Urinary bladder (tissue), 4 donors: ENCODE results near the gene GTF3C4. TPM values are rescaled to one million over a fixed set of nuclear protein-coding genes. Genes with fewer than 3 reads are reported as not detected.

ENCODE experiments used
- DNase-seq: peaks from one replicate; pipeline ENCODE4 v3.0.0-alpha.2; 2015; ENCODE audit errors: extremely low spot score
- H3K27ac ChIP-seq: one replicate; pipeline ENCODE4 v1.5.1; 2013; ENCODE audit warnings: low read depth, mild to moderate bottlenecking, moderate library complexity
- H3K36me3 ChIP-seq: one replicate; pipeline ENCODE4 v1.6.1; 2013; ENCODE audit warnings: mild to moderate bottlenecking, moderate library complexity; ENCODE audit not compliant: insufficient read depth
- H3K4me1 ChIP-seq: one replicate; pipeline ENCODE4 v1.6.1; 2013; ENCODE audit warnings: mild to moderate bottlenecking, moderate library complexity; ENCODE audit not compliant: insufficient read depth
- H3K4me3 ChIP-seq: one replicate; pipeline ENCODE4 v1.5.1; 2013; ENCODE audit warnings: low read depth, low read length
- WGBS: extraction: QIAGEN DNeasy Blood & Tissue Kit; methylation state at CpG from one replicate; pipeline ENCODE4 v1.1.7; 2013; 5-methylcytosine and 5-hydroxymethylcytosine counted together
- polyA plus RNA-seq: library from polyadenylated mRNA; stranded (reverse); fragments of 200-250 nt; gene quantifications from one replicate; pipeline ENCODE4 v1.2.3, GENCODE V29; 2013
- total RNA-seq: library from RNA; depleted of rRNA; stranded (reverse); fragments of >200 nt; gene quantifications from one replicate; pipeline ENCODE4 v1.2.3, GENCODE V29; 2014
- donor health status: healthy with polysubstance abuse.
- donor health status: healthy.

GTF3C4 gene
- total and polyA plus RNA-seq, 2 donors = 7.3 to 18.2 TPM

DNA sequence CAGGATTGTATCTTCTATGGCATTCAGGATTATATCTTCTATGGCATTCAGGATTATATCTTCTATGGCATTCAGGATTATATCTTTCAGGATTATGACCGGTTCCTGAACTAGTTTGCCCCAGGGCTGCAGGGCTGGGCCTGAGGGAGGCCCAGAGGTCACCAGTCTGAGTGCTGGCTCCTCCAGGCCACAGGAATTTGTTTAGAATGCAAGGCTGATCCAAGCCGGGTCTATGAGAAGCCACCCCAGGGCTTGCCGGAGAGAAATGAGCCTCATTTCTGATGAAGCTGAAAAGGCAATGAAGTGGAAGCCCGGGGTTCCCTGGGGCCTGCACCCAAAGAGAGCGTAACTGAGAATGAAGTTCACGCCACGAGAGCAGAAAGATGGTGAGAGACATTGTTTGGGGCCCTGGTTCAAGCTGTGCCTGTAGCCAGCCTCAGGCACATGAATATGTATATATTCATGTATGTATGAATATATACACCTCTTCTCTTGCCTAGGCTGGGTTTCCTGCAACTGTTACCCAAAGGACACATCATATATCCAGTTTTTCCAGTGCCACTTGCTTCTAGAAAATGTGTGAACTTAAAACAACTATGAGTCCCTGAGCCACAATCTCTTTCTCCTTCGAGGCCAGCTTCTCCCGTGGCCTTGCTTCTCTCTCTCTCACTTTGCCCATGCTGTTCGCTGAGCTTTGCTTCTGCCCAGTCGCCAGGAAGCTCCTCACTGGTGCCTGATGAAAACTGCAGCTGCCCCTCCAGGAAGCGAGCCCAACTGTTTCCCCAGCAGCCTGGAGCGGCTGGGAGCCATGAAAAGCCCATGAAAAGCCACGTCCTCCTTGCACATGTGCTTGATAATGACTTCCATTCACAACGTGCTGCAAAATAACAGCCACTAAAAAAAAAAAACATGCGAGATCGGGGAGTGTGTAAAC is 62.3 kb downstream of the GTF3C4 start:
- Histone ChIP-seq H3K4me3 (no peak overlapping the region), H3K4me1 (no peaks in the 10 kb centered on the region), H3K36me3 (no peaks in the 10 kb centered on the region), H3K27ac (no peak overlapping the region)
- no peak for DNase-seq
- WGBS = 55% methylated on average over 17 of the region's 17 CpGs

DNA sequence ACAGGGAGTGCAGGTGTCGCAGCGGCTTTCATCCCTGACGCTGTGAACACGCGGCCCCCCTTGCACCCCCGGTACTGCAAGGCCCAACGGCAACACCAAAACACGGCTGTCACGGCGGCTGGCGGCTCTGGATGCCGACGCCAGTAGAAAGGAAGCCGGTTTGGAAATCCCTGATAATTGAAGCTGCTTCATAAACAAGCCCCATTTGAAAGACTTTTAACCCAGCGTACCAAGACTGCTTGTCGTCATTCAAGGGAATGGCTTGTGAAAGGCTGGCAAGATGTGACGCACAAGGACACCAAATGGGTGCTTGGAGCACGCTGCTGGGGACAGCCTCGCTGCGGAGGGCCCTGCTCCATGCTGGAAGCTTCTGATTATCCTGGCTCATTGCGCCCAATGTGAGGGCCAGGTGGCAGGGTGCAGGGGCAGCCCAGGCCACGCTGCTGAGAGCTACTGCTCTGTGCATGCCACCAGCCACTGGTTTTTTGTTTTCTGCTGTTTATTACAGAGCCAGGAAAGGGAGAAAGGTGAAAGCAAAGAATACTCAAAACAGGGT is 63.1 kb downstream of the GTF3C4 start:
- WGBS = 49% methylated on average over 22 of the region's 22 CpGs
- Histone ChIP-seq H3K4me3 (no peak overlapping the region), H3K27ac (no peak overlapping the region), H3K4me1 (no peaks in the 10 kb centered on the region), H3K36me3 (no peaks in the 10 kb centered on the region)
- no peak for DNase-seq

DNA sequence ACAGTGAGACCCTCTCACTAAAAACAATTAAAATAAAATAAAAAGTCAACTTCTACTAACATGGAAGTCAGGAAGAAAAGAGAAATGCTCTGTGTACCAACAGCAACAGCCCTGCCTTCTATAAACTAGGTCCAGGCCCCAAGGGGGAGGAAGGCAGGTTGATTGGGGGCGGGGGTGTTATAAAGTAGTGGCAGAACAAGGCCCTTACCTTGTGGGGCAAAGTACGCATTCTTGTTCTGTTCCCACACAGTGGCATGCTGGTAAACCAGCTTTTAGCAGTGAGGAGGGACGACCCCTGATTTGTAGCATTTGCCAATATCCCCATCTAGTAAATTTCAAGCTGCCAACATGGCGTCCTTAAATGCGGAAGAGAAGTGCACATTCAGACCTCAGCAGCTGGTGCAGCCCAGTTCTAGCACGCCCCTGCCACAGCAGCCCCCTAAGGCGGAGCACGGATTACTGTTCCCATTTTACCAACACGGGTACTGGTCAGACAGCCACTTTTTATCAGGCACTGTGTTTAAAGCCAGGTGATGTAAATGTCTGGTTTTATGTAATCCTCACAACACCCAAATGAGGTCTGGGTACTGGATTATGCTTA is 69.5 kb downstream of the GTF3C4 start:
- Histone ChIP-seq H3K4me1 (no peaks in the 10 kb centered on the region), H3K4me3 (no peak overlapping the region), H3K36me3 (no peaks in the 10 kb centered on the region), H3K27ac (no peak overlapping the region)
- DNase-seq = no peak
- 92% methylated on average over 9 of the region's 9 CpGs for WGBS

DNA sequence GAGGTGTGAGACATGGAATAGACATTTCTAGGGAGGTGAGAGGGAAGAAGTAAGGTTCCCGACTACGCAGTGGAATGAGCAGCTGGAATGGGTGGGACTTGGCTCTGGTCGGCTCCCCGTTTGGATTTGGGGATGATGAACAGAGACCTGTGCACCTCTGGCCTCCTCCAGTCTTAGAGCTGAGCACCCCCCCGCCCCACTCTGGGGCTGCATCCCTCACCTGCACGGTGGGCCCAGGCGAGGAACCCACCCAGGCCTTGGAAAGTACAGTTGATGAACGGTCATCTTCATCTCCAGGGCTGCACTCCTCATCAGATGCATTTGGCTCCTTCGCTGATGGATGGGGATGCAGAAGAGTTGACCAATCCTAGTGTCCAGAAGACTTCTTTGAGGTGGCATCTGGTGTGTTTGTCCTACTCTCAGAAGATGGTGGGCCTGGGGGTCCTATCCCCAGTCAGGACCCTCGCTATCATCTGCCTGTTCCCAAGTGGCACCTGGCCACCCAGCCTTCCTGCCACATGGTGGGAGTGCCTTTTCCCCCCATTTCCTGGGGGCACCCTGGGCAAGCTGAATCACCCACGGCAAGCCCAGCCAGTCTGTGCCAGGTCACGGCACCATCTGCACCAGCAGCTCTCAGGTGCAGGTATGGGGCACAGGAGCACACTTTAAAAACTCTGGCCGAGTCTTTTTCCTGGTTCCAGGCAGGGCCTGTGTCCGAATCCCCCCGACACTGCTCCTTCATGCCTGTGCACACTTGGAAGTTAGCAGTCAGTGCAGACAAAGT is 70.5 kb downstream of the GTF3C4 start:
- Histone ChIP-seq H3K4me3 (no peak overlapping the region), H3K27ac (no peak overlapping the region), H3K36me3 (no peaks in the 10 kb centered on the region), H3K4me1 (no peaks in the 10 kb centered on the region)
- DNase-seq = no peak
- 90% methylated on average over 15 of the region's 15 CpGs for WGBS

DNA sequence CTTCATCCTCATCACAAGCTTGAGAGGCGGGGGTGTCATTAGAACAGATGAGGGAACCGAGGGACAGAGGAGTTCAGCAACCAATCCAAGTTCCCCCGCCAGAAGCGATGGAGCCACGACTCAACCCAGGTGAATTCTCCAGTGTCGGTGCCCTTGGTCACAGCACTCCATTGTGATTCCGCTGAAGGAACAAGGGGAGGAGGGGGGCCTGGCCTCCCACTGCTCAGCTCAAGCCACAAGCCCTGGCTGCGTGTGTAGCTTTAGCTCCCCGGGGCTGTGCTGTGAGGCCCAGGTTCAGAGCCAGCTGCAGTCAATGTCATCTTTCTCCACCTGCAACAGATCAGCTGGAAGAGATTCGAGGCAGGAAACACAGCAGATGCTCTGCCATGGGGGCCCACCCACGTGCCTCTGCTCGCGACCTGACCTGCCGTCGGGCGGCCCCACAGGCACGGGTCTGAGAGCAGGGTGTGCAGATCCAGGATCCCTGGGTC is 72.6 kb downstream of the GTF3C4 start:
- WGBS = 40% methylated on average over 17 of the region's 17 CpGs
- H3K27ac ChIP-seq = no peak overlapping the region
- no peak for DNase-seq
- H3K4me1 ChIP-seq = no peaks in the 10 kb centered on the region
- H3K36me3 ChIP-seq = no peaks in the 10 kb centered on the region
- H3K4me3 ChIP-seq = no peak overlapping the region

DNA sequence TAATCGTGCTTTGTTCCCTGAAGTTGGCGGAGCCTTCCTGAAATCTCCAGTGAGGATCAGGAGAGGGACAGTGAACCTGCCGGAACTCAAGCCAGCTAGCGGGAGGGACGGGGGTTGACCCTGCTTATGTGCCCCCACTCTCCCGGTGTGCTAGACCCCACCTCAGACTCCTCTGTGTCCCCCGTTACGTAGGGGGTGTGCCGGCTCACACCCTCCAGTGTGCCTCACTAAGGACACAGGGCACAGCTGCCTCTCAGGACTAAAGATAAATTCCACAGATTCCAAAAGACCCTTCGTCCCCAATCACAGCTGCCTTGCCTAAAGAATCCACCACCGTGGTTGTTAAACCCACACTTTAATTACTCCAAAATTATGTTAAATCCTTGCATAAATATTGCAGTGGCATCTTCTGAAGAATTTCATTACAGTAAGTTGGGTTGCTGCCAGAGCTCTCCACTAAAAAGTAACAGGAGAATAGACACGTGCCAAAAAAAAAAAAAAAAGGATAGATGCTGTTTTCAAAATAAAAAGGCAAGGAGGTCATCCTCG is 73.7 kb downstream of the GTF3C4 start:
- Histone ChIP-seq H3K27ac (no peak overlapping the region), H3K36me3 (no peaks in the 10 kb centered on the region), H3K4me1 (no peaks in the 10 kb centered on the region), H3K4me3 (no peak overlapping the region)
- WGBS = 38% methylated on average over 13 of the region's 13 CpGs
- DNase-seq = no peak

Other genes with a start within 250 kb of the GTF3C4 start
- gene BARHL1, start 87.9 kb upstream of the GTF3C4 start, total RNA-seq = not detected
- not detected for gene BARHL1, start 87.9 kb upstream of the GTF3C4 start, polyA plus RNA-seq
- 11.9 TPM for gene DDX31, start 481 bp upstream of the GTF3C4 start, total RNA-seq
- 6.7 TPM for gene DDX31, start 481 bp upstream of the GTF3C4 start, polyA plus RNA-seq
- 1.0 TPM for gene AK8, start 207.8 kb downstream of the GTF3C4 start, total RNA-seq
- gene AK8, start 207.8 kb downstream of the GTF3C4 start, polyA plus RNA-seq = 1.1 TPM
- 2.5 TPM for gene SPACA9, start 208.4 kb downstream of the GTF3C4 start, total RNA-seq
- gene SPACA9, start 208.4 kb downstream of the GTF3C4 start, polyA plus RNA-seq = 6.6 TPM